ENCODE data around the gene TPPP2. TPM values are rescaled to one million over a fixed set of nuclear protein-coding genes. Genes with fewer than 3 reads are reported as not detected.

Gene TPPP2
- total and polyA plus RNA-seq, 9 of the 15 experiments (the other 6 are each of a cell fraction or from before 2014, with no cell fraction given) = 0.18 TPM; not detected in 8

DNA sequence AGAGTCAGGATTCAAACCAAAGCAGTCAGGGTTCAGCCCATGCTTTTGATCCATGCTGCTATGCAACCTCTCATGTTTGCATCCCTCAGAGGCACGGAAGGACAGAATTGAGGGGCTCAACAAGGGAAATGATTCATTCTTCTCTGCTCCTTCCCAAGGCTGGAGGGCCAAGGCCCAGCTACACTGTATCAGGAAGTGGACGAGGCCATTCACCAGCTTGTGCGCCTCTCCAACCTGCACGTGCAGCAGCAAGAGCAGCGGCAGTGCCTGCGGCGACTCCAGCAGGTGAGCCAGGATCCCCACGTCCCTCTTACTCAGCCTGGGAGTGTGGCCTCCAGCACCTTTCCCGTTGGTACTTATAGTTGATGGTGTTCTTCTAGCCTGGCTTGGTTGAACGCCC is 48.7 kb downstream of the TPPP2 start (continued):
- TF ChIP-seq, protein P1, sequence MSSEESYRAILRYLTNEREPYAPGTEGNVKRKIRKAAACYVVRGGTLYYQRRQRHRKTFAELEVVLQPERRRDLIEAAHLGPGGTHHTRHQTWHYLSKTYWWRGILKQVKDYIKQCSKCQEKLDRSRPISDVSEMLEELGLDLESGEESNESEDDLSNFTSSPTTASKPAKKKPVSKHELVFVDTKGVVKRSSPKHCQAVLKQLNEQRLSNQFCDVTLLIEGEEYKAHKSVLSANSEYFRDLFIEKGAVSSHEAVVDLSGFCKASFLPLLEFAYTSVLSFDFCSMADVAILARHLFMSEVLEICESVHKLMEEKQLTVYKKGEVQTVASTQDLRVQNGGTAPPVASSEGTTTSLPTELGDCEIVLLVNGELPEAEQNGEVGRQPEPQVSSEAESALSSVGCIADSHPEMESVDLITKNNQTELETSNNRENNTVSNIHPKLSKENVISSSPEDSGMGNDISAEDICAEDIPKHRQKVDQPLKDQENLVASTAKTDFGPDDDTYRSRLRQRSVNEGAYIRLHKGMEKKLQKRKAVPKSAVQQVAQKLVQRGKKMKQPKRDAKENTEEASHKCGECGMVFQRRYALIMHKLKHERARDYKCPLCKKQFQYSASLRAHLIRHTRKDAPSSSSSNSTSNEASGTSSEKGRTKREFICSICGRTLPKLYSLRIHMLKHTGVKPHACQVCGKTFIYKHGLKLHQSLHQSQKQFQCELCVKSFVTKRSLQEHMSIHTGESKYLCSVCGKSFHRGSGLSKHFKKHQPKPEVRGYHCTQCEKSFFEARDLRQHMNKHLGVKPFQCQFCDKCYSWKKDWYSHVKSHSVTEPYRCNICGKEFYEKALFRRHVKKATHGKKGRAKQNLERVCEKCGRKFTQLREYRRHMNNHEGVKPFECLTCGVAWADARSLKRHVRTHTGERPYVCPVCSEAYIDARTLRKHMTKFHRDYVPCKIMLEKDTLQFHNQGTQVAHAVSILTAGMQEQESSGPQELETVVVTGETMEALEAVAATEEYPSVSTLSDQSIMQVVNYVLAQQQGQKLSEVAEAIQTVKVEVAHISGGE (CRISPR knock-in tag; IDR thresholded peaks at IDR 0.05) = no peak
- no peak for TF ChIP-seq ADNP (tag; IDR thresholded peaks at IDR 0.05)
- TF ChIP-seq CBX2 (IDR thresholded peaks at IDR 0.05; ENCODE audit: insufficient read depth, low read length, poor library complexity, severe bottlenecking) = no peak
- no peak for TF ChIP-seq NR2C2 (CRISPR knock-in tag; IDR thresholded peaks at IDR 0.05)
- TF ChIP-seq NR2C2 (tag; IDR thresholded peaks at IDR 0.05) = no peak
- no peak for TF ChIP-seq TSHZ1 (CRISPR knock-in tag; IDR thresholded peaks at IDR 0.05)
- TF ChIP-seq, protein P2, sequence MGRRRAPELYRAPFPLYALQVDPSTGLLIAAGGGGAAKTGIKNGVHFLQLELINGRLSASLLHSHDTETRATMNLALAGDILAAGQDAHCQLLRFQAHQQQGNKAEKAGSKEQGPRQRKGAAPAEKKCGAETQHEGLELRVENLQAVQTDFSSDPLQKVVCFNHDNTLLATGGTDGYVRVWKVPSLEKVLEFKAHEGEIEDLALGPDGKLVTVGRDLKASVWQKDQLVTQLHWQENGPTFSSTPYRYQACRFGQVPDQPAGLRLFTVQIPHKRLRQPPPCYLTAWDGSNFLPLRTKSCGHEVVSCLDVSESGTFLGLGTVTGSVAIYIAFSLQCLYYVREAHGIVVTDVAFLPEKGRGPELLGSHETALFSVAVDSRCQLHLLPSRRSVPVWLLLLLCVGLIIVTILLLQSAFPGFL (CRISPR knock-in tag; IDR thresholded peaks at IDR 0.05) = no peak
- TF ChIP-seq, protein P3, sequence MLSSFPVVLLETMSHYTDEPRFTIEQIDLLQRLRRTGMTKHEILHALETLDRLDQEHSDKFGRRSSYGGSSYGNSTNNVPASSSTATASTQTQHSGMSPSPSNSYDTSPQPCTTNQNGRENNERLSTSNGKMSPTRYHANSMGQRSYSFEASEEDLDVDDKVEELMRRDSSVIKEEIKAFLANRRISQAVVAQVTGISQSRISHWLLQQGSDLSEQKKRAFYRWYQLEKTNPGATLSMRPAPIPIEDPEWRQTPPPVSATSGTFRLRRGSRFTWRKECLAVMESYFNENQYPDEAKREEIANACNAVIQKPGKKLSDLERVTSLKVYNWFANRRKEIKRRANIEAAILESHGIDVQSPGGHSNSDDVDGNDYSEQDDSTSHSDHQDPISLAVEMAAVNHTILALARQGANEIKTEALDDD (IDR thresholded peaks at IDR 0.05) = no peak

All from K562 (cell line).